A549 (cell line): ENCODE results near the gene MFSD12. TPM values are rescaled to one million over a fixed set of nuclear protein-coding genes. Genes with fewer than 3 reads are reported as not detected.

Experiments
- ATAC-seq, 2 experiments: fragments of 200-7000 bp in 1 of 2; fragments of >200 bp in 1 of 2; cut with Nextera tagmentation in 1 of 2; cut with Tn5 transposase in 1 of 2; 3 replicates each; pipeline versions ENCODE4 v1.8.0 to v1.9.1; 2018 to 2020; ENCODE audit warnings: mild to moderate bottlenecking in 1 of 2, moderate library complexity in 1 of 2
- CTCF ChIA-PET: fragments of 300-600 bp; sonication (Branson Sonifier 250); formaldehyde crosslinking; extraction: SDS; loops from one replicate; lab custom pipeline; 2021; ENCODE audit warnings: antibody characterized with exemption, inconsistent platforms; lab: Yijun Ruan, JAX
- POLR2A ChIA-PET: fragments of 350-600 bp; formaldehyde crosslinking; extraction: SDS; loops from one replicate; lab custom pipeline; 2021; ENCODE audit warnings: antibody characterized with exemption, inconsistent platforms; lab: Yijun Ruan, JAX
- DNase-seq, 2 experiments: peaks; one replicate each; pipeline versions ENCODE4 v3.0.0 to v3.0.0-alpha.2; 2011 to 2016; ENCODE audit warnings: low read depth in 1 of 2, low spot score in 1 of 2
- FAIRE-seq: peaks from 2 replicates; lab custom pipeline; 2011; peaks lifted over from hg19 to GRCh38; lab: Jason Lieb, UNC
- H3K27ac ChIP-seq, 2 experiments: fragments of >200 bp; sonication (Bioruptor Twin); formaldehyde crosslinking; 3 replicates each; pipeline ENCODE4 v1.5.1; 2016 to 2017
- H3K4me1 ChIP-seq: fragments of >200 bp; sonication (Bioruptor Twin); formaldehyde crosslinking; 3 replicates; pipeline ENCODE4 v1.6.1; 2016
- H3K4me2 ChIP-seq: fragments of >200 bp; sonication (Bioruptor Twin); formaldehyde crosslinking; 3 replicates; pipeline ENCODE4 v1.6.1; 2016
- H3K4me3 ChIP-seq: fragments of >200 bp; sonication (Bioruptor Twin); formaldehyde crosslinking; 3 replicates; pipeline ENCODE4 v1.5.1; 2016
- H3K9me3 ChIP-seq: fragments of >200 bp; sonication (Bioruptor Twin); formaldehyde crosslinking; 3 replicates; pipeline ENCODE4 v1.6.1; 2016
- EHMT2 ChIP-seq: fragments of 200-600 bp; sonication (generic); IDR thresholded peaks from 2 replicates; pipeline ENCODE4 v1.6.1; 2016; ENCODE audit warnings: antibody characterized with exemption, low read depth, mild to moderate bottlenecking, moderate library complexity
- EP300 ChIP-seq, 2 experiments: fragments of >200 bp; sonication (Bioruptor Twin); formaldehyde crosslinking; IDR thresholded peaks; 2 replicates in 1 of 2; 3 replicates in 1 of 2; pipeline ENCODE4 v1.6.1; 2016 to 2017
- FOSB ChIP-seq: fragments of 250-450 bp; sonication (Bioruptor Pico); IDR thresholded peaks from 2 replicates; pipeline ENCODE4 v1.5.0; 2020; ENCODE audit warnings: mild to moderate bottlenecking, moderate library complexity
- HOXA7 ChIP-seq: fragments of 250-450 bp; sonication (Bioruptor Pico); IDR thresholded peaks from 2 replicates; pipeline ENCODE4 v1.5.0; 2020; ENCODE audit warnings: mild to moderate bottlenecking, moderate library complexity
- MAFK ChIP-seq: fragments of 450-650 bp; IDR thresholded peaks from 2 replicates; pipeline ENCODE4 v1.6.1; 2014; ENCODE audit not compliant: partially characterized antibody
- SMC3 ChIP-seq: fragments of >200 bp; sonication (Bioruptor Twin); formaldehyde crosslinking; IDR thresholded peaks from 3 replicates; pipeline ENCODE4 v1.6.1; 2018; ENCODE audit warnings: inconsistent platforms
- ZFP36 ChIP-seq: fragments of 450-650 bp; IDR thresholded peaks from 2 replicates; pipeline ENCODE4 v1.6.1; 2014; ENCODE audit warnings: borderline replicate concordance; ENCODE audit not compliant: partially characterized antibody
- WGBS: methylation state at CpG from one replicate; pipeline ENCODE4 v1.1.6; 2017; ENCODE audit errors: missing lambda C conversion rate; 5-methylcytosine and 5-hydroxymethylcytosine counted together
- polyA plus RNA-seq, 4 experiments: library from polyadenylated mRNA; depleted of rRNA in 3 of 4; stranded (reverse); fragments of >200 nt; fragmentation: RNase III in 1 of 4; extraction: RNeasy Plus Mini Kit Qiagen cat#74134 plus additional on column Dnase treatment in 1 of 4; gene quantifications; 2 replicates in 3 of 4; 3 replicates in 1 of 4; pipeline ENCODE4 v1.2.3, GENCODE V29; 2011 to 2017
- small RNA-seq, 6 experiments: library from RNA; depleted of rRNA; stranded (forward); fragments of <200 nt; gene quantifications; one replicate each; pipeline ENCODE3, GENCODE V24; 2012
- TF ChIP-seq, protein P1 (sequence below): fragments of 250-450 bp; sonication (Bioruptor Pico); IDR thresholded peaks from 2 replicates; pipeline ENCODE4 v1.5.0; 2020; ENCODE audit warnings: low read depth, mild to moderate bottlenecking, moderate library complexity
- TF ChIP-seq, protein P2 (sequence below): fragments of >200 bp; sonication (Bioruptor Twin); formaldehyde crosslinking; IDR thresholded peaks from 3 replicates; pipeline ENCODE4 v1.6.1; 2016

Gene MFSD12
- polyA plus RNA-seq, 2 of the 4 experiments (the other 2 are of a cell fraction) = 52.5 to 115 TPM

DNA sequence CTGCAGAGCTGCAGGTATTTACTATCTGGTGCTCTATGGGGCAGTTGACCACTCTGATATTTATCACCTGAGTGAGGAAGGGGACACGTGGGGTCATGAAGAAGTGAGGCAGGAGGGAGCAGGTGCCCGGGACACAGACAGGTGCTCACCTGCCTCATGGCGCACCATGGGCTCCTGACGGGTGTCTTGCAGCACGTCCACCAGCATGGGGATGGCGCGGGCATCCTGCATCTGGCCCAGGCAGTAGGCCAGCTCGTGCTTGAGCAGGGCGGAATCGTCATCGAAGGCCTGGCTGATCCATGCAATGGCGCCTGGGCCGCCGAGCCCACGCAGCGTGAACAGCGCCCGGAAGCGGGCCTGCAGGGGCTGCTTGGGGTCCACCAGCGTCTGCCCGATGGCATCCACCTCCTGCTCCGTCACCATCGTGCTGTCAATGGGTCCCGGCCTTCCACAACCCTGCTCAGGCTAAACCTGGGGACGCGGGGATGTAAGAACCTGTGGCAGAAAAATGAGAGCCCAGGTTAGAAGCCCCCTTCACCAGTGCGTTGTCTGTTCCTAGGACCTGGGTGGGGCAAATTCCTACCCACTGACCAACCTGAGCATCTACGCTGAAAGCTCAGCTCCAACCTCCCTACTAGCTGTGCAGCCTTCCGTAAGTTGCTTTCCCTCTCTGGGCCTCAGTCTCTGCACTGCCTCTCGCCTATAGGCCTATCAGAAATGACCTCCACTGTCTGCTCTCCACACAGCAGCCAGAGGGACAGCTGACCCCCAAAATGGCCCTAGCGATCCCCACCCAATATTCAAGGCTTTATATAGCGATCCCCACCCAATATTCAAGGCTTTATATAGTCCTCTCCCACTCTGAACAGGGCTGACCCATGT, 60.8 kb downstream of the MFSD12 start:
- H3K27ac ChIP-seq = no peak overlapping the region
- no peak overlapping the region for H3K4me2 ChIP-seq
- ChIA-PET CTCF (interaction anchor here (1.9 to 5.2 kb wide), 2 partner anchors 11 to 24 kb away, joined by 9 to 32 read pairs; partner anchors contain the start of gene SMIM44), POLR2A (no interaction called here)
- FAIRE-seq = no peak
- no peak for ATAC-seq
- DNase-seq = no peak
- H3K4me1 ChIP-seq = peaks cover 8% of the 10 kb centered on the region; the same call in 1 of the 3 replicates
- no peaks in the 10 kb centered on the region for H3K9me3 ChIP-seq
- H3K4me3 ChIP-seq = no peak overlapping the region
- 95% methylated on average over 15 of the region's 32 CpGs for WGBS
- TF ChIP-seq, protein P1, sequence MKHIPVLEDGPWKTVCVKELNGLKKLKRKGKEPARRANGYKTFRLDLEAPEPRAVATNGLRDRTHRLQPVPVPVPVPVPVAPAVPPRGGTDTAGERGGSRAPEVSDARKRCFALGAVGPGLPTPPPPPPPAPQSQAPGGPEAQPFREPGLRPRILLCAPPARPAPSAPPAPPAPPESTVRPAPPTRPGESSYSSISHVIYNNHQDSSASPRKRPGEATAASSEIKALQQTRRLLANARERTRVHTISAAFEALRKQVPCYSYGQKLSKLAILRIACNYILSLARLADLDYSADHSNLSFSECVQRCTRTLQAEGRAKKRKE = no peak
- TF ChIP-seq ZFP36 (peak; percentile 13), EP300 (IDR thresholded peaks at IDR 0.05) (no peak)

DNA sequence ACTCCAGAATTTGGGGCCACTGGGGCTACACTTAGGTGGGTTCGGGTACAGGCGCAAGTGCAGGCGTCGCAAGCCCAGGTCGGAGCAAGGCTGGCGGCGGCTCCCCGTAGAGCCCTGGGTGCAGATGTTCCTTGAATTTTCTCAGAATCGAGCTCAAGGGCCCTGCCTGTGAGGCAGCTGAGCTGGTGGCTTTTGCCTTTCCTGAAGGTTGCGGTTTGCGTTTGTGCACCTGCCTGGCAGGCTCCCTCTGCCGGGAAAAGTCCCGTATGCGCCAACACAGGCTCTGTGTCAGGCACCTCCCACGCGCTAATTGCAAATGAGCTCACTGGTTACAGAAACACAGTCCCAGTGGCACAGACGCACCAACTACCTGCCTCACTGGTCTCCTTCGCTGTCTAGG, 62.8 kb downstream of the MFSD12 start:
- ATAC-seq (peak in 1 of 2 experiments; percentile 18; a peak in 1 of 6 replicates), DNase-seq (no peak)
- Histone ChIP-seq H3K4me2 (no peak overlapping the region), H3K4me1 (peaks cover 6% of the 10 kb centered on the region; the same call in 1 of the 3 replicates)
- TF ChIP-seq SMC3 (no peak), HOXA7 (no peak), MAFK (no peak), EHMT2 (no peak), FOSB (CRISPR knock-in tag) (no peak)
- TF ChIP-seq, protein P2, sequence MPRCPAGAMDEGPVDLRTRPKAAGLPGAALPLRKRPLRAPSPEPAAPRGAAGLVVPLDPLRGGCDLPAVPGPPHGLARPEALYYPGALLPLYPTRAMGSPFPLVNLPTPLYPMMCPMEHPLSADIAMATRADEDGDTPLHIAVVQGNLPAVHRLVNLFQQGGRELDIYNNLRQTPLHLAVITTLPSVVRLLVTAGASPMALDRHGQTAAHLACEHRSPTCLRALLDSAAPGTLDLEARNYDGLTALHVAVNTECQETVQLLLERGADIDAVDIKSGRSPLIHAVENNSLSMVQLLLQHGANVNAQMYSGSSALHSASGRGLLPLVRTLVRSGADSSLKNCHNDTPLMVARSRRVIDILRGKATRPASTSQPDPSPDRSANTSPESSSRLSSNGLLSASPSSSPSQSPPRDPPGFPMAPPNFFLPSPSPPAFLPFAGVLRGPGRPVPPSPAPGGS = no peak
- TF ChIP-seq, all 56 proteins: peak for 0
- no peak overlapping the region for H3K27ac ChIP-seq
- ChIA-PET CTCF (interaction anchor here (1.1 to 5.0 kb wide), 4 partner anchors 9 to 168 kb away, joined by 4 to 27 read pairs (median 8); no protein-coding TSS in a partner anchor), POLR2A (no interaction called here)
- no peaks in the 10 kb centered on the region for H3K9me3 ChIP-seq
- H3K4me3 ChIP-seq = no peak overlapping the region
- no peak for FAIRE-seq
- 95% methylated on average over 17 of the region's 18 CpGs for WGBS

Small RNA genes within 50 kb of the gene (small RNA-seq; reads per million reads assigned to genes)
- gene AC005786.1 (0 reads per million in 6 experiments), gene RF00212 (0 reads per million in 6 experiments)

Other genes with a start within 250 kb of the MFSD12 start
- 2.6 and 4.7 TPM in 2 replicates for gene NFIC, start 191.0 kb downstream of the MFSD12 start, polyA plus RNA-seq (2011; rRNA removed)
- 34.6 to 36.4 TPM (median 34.9 TPM) in 3 replicates for gene NFIC, start 191.0 kb downstream of the MFSD12 start, polyA plus RNA-seq (2017; fragmentation: RNase III; extraction: RNeasy Plus Mini Kit Qiagen cat#74134 plus additional on column Dnase treatment)
- gene SMIM24, start 77.1 kb downstream of the MFSD12 start, polyA plus RNA-seq (2011; rRNA removed) = 1.1 and 1.2 TPM in 2 replicates
- gene SMIM24, start 77.1 kb downstream of the MFSD12 start, polyA plus RNA-seq (2017; fragmentation: RNase III; extraction: RNeasy Plus Mini Kit Qiagen cat#74134 plus additional on column Dnase treatment) = 0.62 to 1.0 TPM (median 0.67 TPM) in 3 replicates
- not detected in 2 replicates for gene SMIM44, start 74.1 kb downstream of the MFSD12 start, polyA plus RNA-seq (2011; rRNA removed)
- gene SMIM44, start 74.1 kb downstream of the MFSD12 start, polyA plus RNA-seq (2017; fragmentation: RNase III; extraction: RNeasy Plus Mini Kit Qiagen cat#74134 plus additional on column Dnase treatment) = not detected in 3 replicates
- 3.3 and 4.6 TPM in 2 replicates for gene DOHH, start 56.9 kb downstream of the MFSD12 start, polyA plus RNA-seq (2011; rRNA removed)
- 12.1 to 14.2 TPM (median 13.3 TPM) in 3 replicates for gene DOHH, start 56.9 kb downstream of the MFSD12 start, polyA plus RNA-seq (2017; fragmentation: RNase III; extraction: RNeasy Plus Mini Kit Qiagen cat#74134 plus additional on column Dnase treatment)
- gene FZR1, start 51.3 kb downstream of the MFSD12 start, polyA plus RNA-seq (2011; rRNA removed) = 13.9 and 14.4 TPM in 2 replicates
- 15.5 to 19.1 TPM (median 18.1 TPM) in 3 replicates for gene FZR1, start 51.3 kb downstream of the MFSD12 start, polyA plus RNA-seq (2017; fragmentation: RNase III; extraction: RNeasy Plus Mini Kit Qiagen cat#74134 plus additional on column Dnase treatment)
- gene TEKTIP1, start 18.4 kb downstream of the MFSD12 start, polyA plus RNA-seq (2011; rRNA removed) = not detected in 2 replicates
- gene TEKTIP1, start 18.4 kb downstream of the MFSD12 start, polyA plus RNA-seq (2017; fragmentation: RNase III; extraction: RNeasy Plus Mini Kit Qiagen cat#74134 plus additional on column Dnase treatment) = not detected in 3 replicates
- 19.6 and 24.2 TPM in 2 replicates for gene HMG20B, start 15.4 kb upstream of the MFSD12 start, polyA plus RNA-seq (2011; rRNA removed)
- gene HMG20B, start 15.4 kb upstream of the MFSD12 start, polyA plus RNA-seq (2017; fragmentation: RNase III; extraction: RNeasy Plus Mini Kit Qiagen cat#74134 plus additional on column Dnase treatment) = 40.0 to 47.1 TPM (median 46.6 TPM) in 3 replicates
- gene GIPC3, start 27.9 kb upstream of the MFSD12 start, polyA plus RNA-seq (2011; rRNA removed) = 0.05 and 0.20 TPM in 2 replicates
- 0.07 to 0.15 TPM (median 0.12 TPM) in 3 replicates for gene GIPC3, start 27.9 kb upstream of the MFSD12 start, polyA plus RNA-seq (2017; fragmentation: RNase III; extraction: RNeasy Plus Mini Kit Qiagen cat#74134 plus additional on column Dnase treatment)
- 0.13 and 0.26 TPM in 2 replicates for gene TBXA2R, start 49.3 kb upstream of the MFSD12 start, polyA plus RNA-seq (2011; rRNA removed)
- gene TBXA2R, start 49.3 kb upstream of the MFSD12 start, polyA plus RNA-seq (2017; fragmentation: RNase III; extraction: RNeasy Plus Mini Kit Qiagen cat#74134 plus additional on column Dnase treatment) = 0.49 to 0.62 TPM (median 0.49 TPM) in 3 replicates
- 6.4 and 8.3 TPM in 2 replicates for gene CACTIN, start 69.2 kb upstream of the MFSD12 start, polyA plus RNA-seq (2011; rRNA removed)
- gene CACTIN, start 69.2 kb upstream of the MFSD12 start, polyA plus RNA-seq (2017; fragmentation: RNase III; extraction: RNeasy Plus Mini Kit Qiagen cat#74134 plus additional on column Dnase treatment) = 14.6 to 15.3 TPM (median 14.9 TPM) in 3 replicates
- gene PIP5K1C, start 142.9 kb upstream of the MFSD12 start, polyA plus RNA-seq (2011; rRNA removed) = 2.6 and 3.5 TPM in 2 replicates
- 8.1 to 9.5 TPM (median 9.3 TPM) in 3 replicates for gene PIP5K1C, start 142.9 kb upstream of the MFSD12 start, polyA plus RNA-seq (2017; fragmentation: RNase III; extraction: RNeasy Plus Mini Kit Qiagen cat#74134 plus additional on column Dnase treatment)
- 2.3 and 4.0 TPM in 2 replicates for gene TJP3, start 150.8 kb upstream of the MFSD12 start, polyA plus RNA-seq (2011; rRNA removed)
- gene TJP3, start 150.8 kb upstream of the MFSD12 start, polyA plus RNA-seq (2017; fragmentation: RNase III; extraction: RNeasy Plus Mini Kit Qiagen cat#74134 plus additional on column Dnase treatment) = 1.4 to 1.8 TPM (median 1.5 TPM) in 3 replicates
- 5.5 and 6.9 TPM in 2 replicates for gene APBA3, start 204.1 kb upstream of the MFSD12 start, polyA plus RNA-seq (2011; rRNA removed)
- 8.7 to 10.0 TPM (median 9.8 TPM) in 3 replicates for gene APBA3, start 204.1 kb upstream of the MFSD12 start, polyA plus RNA-seq (2017; fragmentation: RNase III; extraction: RNeasy Plus Mini Kit Qiagen cat#74134 plus additional on column Dnase treatment)
- gene MRPL54, start 205.1 kb upstream of the MFSD12 start, polyA plus RNA-seq (2011; rRNA removed) = 27.1 and 30.8 TPM in 2 replicates
- 45.3 to 48.9 TPM (median 47.5 TPM) in 3 replicates for gene MRPL54, start 205.1 kb upstream of the MFSD12 start, polyA plus RNA-seq (2017; fragmentation: RNase III; extraction: RNeasy Plus Mini Kit Qiagen cat#74134 plus additional on column Dnase treatment)
- not detected in 2 replicates for gene RAX2, start 214.6 kb upstream of the MFSD12 start, polyA plus RNA-seq (2011; rRNA removed)
- gene RAX2, start 214.6 kb upstream of the MFSD12 start, polyA plus RNA-seq (2017; fragmentation: RNase III; extraction: RNeasy Plus Mini Kit Qiagen cat#74134 plus additional on column Dnase treatment) = not detected in 3 replicates
- gene MATK, start 228.8 kb upstream of the MFSD12 start, polyA plus RNA-seq (2011; rRNA removed) = 0.12 and 0.13 TPM in 2 replicates
- gene MATK, start 228.8 kb upstream of the MFSD12 start, polyA plus RNA-seq (2017; fragmentation: RNase III; extraction: RNeasy Plus Mini Kit Qiagen cat#74134 plus additional on column Dnase treatment) = 0.25 to 0.45 TPM (median 0.32 TPM) in 3 replicates